Mucosa of gallbladder (tissue), 1 donor: Measurements from ENCODE around the gene WLS. TPM values are rescaled to one million over a fixed set of nuclear protein-coding genes. Genes with fewer than 3 reads are reported as not detected.
"Not testable (repeated sequence)": the region's sequence is repeated elsewhere in the genome, so short reads cannot be mapped to it uniquely, and the experiment has no call there.

ENCODE experiments used
- DNase-seq: peaks from one replicate; pipeline ENCODE4 v3.0.0-alpha.2; 2020; ENCODE audit warnings: low spot score
- total RNA-seq: library from RNA; stranded (reverse); gene quantifications from one replicate; pipeline ENCODE4 v1.2.1, GENCODE V29; 2021
- donor health status: DM: no; HTN: no; CAD: no.

The WLS gene
- total RNA-seq: 205 TPM

GRCh38 chr1:68232289-68233148 is at the start of gene WLS:
WLS (minus strand) TSS chr1:68232523; CDS start chr1:68232299, 224 bp downstream.
- DNase-seq: peak; percentile 87

GRCh38 chr1:68280286-68280685 is 48.0 kb upstream of the WLS start:
- no peak for DNase-seq

- no peak for DNase-seq
Measured at GRCh38 chr1:68279846-68280245, 47.5 kb upstream of the WLS start.

GRCh38 chr1:68278221-68278620 is 45.9 kb upstream of the WLS start:
- no peak for DNase-seq

GRCh38 chr1:68276448-68276847 is 44.1 kb upstream of the WLS start:
- DNase-seq: no peak

GRCh38 chr1:68273530-68273929 is 41.2 kb upstream of the WLS start:
- DNase-seq: no peak

- no peak for DNase-seq
Measured at GRCh38 chr1:68271596-68271995, 39.3 kb upstream of the WLS start.

- DNase-seq: no peak
Measured at GRCh38 chr1:68270951-68271350, 38.6 kb upstream of the WLS start.

GRCh38 chr1:68269637-68270430 is 37.5 kb upstream of the WLS start:
- DNase-seq: no peak

GRCh38 chr1:68268896-68269483 is 36.7 kb upstream of the WLS start:
- DNase-seq: no peak

GRCh38 chr1:68256824-68257223 is 24.5 kb upstream of the WLS start:
- DNase-seq: not testable (repeated sequence)

- DNase-seq: no peak
Measured at GRCh38 chr1:68255301-68255700, 23.0 kb upstream of the WLS start.

- DNase-seq: no peak
Measured at GRCh38 chr1:68254667-68255226, 22.4 kb upstream of the WLS start.

- no peak for DNase-seq
Measured at GRCh38 chr1:68237040-68237439, 4.7 kb upstream of the WLS start.

- no peak for DNase-seq
Measured at GRCh38 chr1:68234094-68234493, 1.8 kb upstream of the WLS start.

- DNase-seq: no peak
Measured at GRCh38 chr1:68233202-68233601, 879 bp upstream of the WLS start.

- DNase-seq: peak; percentile 34
Measured at GRCh38 chr1:68231627-68232288, 565 bp downstream of the WLS start.

- DNase-seq: no peak
Measured at GRCh38 chr1:68230901-68231626, 1.3 kb downstream of the WLS start.

- DNase-seq: peak; percentile 33
Measured at GRCh38 chr1:68230484-68230802, 1.9 kb downstream of the WLS start.

- no peak for DNase-seq
Measured at GRCh38 chr1:68229650-68230483, 2.5 kb downstream of the WLS start.
